SK-N-SH treated with all-trans-retinoic acid at 6 μM for 48 hours (cell line): ENCODE data around the gene PPP1R3C.

Experiments used
- ATAC-seq: fragments of 200-7000 bp; cut with Tn5 transposase; 3 replicates; pipeline ENCODE4 v1.9.1; 2020; ENCODE audit warnings: mild to moderate bottlenecking, moderate library complexity
- BACH2 ChIP-seq: fragments of 250-450 bp; sonication (Bioruptor Pico); IDR thresholded peaks from 2 replicates; pipeline ENCODE4 v1.9.0; 2021; ENCODE audit warnings: mild to moderate bottlenecking, borderline replicate concordance
- CSDC2 ChIP-seq: fragments of 250-450 bp; sonication (Bioruptor Pico); IDR thresholded peaks from 2 replicates; pipeline ENCODE4 v1.5.0; 2020; ENCODE audit warnings: mild to moderate bottlenecking, moderate library complexity
- ESRRG ChIP-seq: fragments of 250-450 bp; sonication (Bioruptor Pico); IDR thresholded peaks from 2 replicates; pipeline ENCODE4 v1.6.1; 2021; ENCODE audit warnings: mild to moderate bottlenecking
- GLIS3 ChIP-seq: fragments of 250-450 bp; sonication (Bioruptor Pico); IDR thresholded peaks from 2 replicates; pipeline ENCODE4 v1.5.0; 2020; ENCODE audit warnings: mild to moderate bottlenecking, moderate library complexity
- ISL1 ChIP-seq: fragments of 250-450 bp; sonication (Bioruptor Pico); IDR thresholded peaks from 2 replicates; pipeline ENCODE4 v2.1.2; 2022; ENCODE audit warnings: mild to moderate bottlenecking, moderate library complexity
- OSR1 ChIP-seq: fragments of 250-450 bp; sonication (Bioruptor Pico); IDR thresholded peaks from 2 replicates; pipeline ENCODE4 v1.8.0; 2022; ENCODE audit warnings: moderate library complexity, mild to moderate bottlenecking, inconsistent platforms
- PATZ1 ChIP-seq: fragments of 250-450 bp; sonication (Bioruptor Pico); IDR thresholded peaks from 2 replicates; pipeline ENCODE4 v1.8.0; 2020; ENCODE audit warnings: mild to moderate bottlenecking, moderate library complexity, borderline replicate concordance
- PPARA ChIP-seq: fragments of 250-450 bp; sonication (Bioruptor Pico); IDR thresholded peaks from 2 replicates; pipeline ENCODE4 v1.5.0; 2020; ENCODE audit warnings: mild to moderate bottlenecking, borderline replicate concordance
- RARB ChIP-seq: fragments of 250-450 bp; sonication (Bioruptor Pico); IDR thresholded peaks from 2 replicates; pipeline ENCODE4 v1.8.0; 2021; ENCODE audit warnings: mild to moderate bottlenecking, moderate library complexity
- TCF4 ChIP-seq: fragments of 250-450 bp; sonication (Bioruptor Pico); IDR thresholded peaks from 2 replicates; pipeline ENCODE4 v1.8.0; 2021; ENCODE audit warnings: mild to moderate bottlenecking, moderate library complexity, borderline replicate concordance
- TOX ChIP-seq: fragments of 250-450 bp; sonication (Bioruptor Pico); IDR thresholded peaks from 2 replicates; pipeline ENCODE4 v1.8.0; 2021; ENCODE audit warnings: mild to moderate bottlenecking, moderate library complexity, borderline replicate concordance
- ZC3H10 ChIP-seq: fragments of 250-450 bp; sonication (Bioruptor Pico); IDR thresholded peaks from 2 replicates; pipeline ENCODE4 v1.5.1; 2021; ENCODE audit warnings: mild to moderate bottlenecking, moderate library complexity
- ZFP3 ChIP-seq: fragments of 250-450 bp; sonication (Bioruptor Pico); IDR thresholded peaks from 2 replicates; pipeline ENCODE4 v1.5.0; 2020; ENCODE audit warnings: mild to moderate bottlenecking, moderate library complexity
- ZFP30 ChIP-seq: fragments of 450-650 bp; formaldehyde crosslinking; IDR thresholded peaks from 2 replicates; pipeline ENCODE4 v1.5.0; 2022; ENCODE audit warnings: mild to moderate bottlenecking, moderate library complexity
- ZNF565 ChIP-seq: fragments of 450-650 bp; formaldehyde crosslinking; conservative IDR thresholded peaks from 2 replicates; pipeline ENCODE4 v1.5.0; 2020; ENCODE audit warnings: low read depth, mild to moderate bottlenecking, moderate library complexity
- ZNF70 ChIP-seq: fragments of 450-650 bp; formaldehyde crosslinking; IDR thresholded peaks from 2 replicates; pipeline ENCODE4 v1.5.0; 2020; ENCODE audit warnings: mild to moderate bottlenecking, moderate library complexity
- ZNF8 ChIP-seq: fragments of 450-650 bp; formaldehyde crosslinking; IDR thresholded peaks from 2 replicates; pipeline ENCODE4 v1.5.0; 2020; ENCODE audit warnings: mild to moderate bottlenecking, moderate library complexity
- TF ChIP-seq, protein P1 (sequence below): fragments of 250-450 bp; sonication (Bioruptor Pico); IDR thresholded peaks from 2 replicates; pipeline ENCODE4 v1.5.0; 2020; ENCODE audit warnings: mild to moderate bottlenecking, moderate library complexity
- TF ChIP-seq, protein P2 (sequence below): fragments of 250-450 bp; sonication (Bioruptor Pico); IDR thresholded peaks from 2 replicates; pipeline ENCODE4 v1.8.0; 2021; ENCODE audit warnings: low read depth, mild to moderate bottlenecking, moderate library complexity, borderline replicate concordance
- TF ChIP-seq, protein P3 (sequence below): fragments of 250-450 bp; sonication (Bioruptor Pico); IDR thresholded peaks from 2 replicates; pipeline ENCODE4 v1.5.1; 2021; ENCODE audit warnings: mild to moderate bottlenecking, moderate library complexity

Gene PPP1R3C

GRCh38 chr10:91593366-91593765, 39.5 kb downstream of the PPP1R3C start:
- no peak for ATAC-seq

GRCh38 chr10:91592266-91592975, 40.5 kb downstream of the PPP1R3C start:
- ATAC-seq: no peak
- TF ChIP-seq CSDC2 (CRISPR knock-in tag): no peak
- no peak for TF ChIP-seq RARB
- TF ChIP-seq ZFP30 (CRISPR knock-in tag): no peak
- no peak for TF ChIP-seq OSR1 (CRISPR knock-in tag)
- TF ChIP-seq ZNF70 (CRISPR knock-in tag): no peak
- TF ChIP-seq ESRRG (CRISPR knock-in tag): no peak
- TF ChIP-seq TOX (CRISPR knock-in tag): no peak
- no peak for TF ChIP-seq BACH2
- TF ChIP-seq, protein P1, sequence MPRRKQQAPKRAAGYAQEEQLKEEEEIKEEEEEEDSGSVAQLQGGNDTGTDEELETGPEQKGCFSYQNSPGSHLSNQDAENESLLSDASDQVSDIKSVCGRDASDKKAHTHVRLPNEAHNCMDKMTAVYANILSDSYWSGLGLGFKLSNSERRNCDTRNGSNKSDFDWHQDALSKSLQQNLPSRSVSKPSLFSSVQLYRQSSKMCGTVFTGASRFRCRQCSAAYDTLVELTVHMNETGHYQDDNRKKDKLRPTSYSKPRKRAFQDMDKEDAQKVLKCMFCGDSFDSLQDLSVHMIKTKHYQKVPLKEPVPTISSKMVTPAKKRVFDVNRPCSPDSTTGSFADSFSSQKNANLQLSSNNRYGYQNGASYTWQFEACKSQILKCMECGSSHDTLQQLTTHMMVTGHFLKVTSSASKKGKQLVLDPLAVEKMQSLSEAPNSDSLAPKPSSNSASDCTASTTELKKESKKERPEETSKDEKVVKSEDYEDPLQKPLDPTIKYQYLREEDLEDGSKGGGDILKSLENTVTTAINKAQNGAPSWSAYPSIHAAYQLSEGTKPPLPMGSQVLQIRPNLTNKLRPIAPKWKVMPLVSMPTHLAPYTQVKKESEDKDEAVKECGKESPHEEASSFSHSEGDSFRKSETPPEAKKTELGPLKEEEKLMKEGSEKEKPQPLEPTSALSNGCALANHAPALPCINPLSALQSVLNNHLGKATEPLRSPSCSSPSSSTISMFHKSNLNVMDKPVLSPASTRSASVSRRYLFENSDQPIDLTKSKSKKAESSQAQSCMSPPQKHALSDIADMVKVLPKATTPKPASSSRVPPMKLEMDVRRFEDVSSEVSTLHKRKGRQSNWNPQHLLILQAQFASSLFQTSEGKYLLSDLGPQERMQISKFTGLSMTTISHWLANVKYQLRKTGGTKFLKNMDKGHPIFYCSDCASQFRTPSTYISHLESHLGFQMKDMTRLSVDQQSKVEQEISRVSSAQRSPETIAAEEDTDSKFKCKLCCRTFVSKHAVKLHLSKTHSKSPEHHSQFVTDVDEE (CRISPR knock-in tag): no peak
- no peak for TF ChIP-seq ZNF8 (CRISPR knock-in tag)
- TF ChIP-seq PPARA (CRISPR knock-in tag): no peak
- TF ChIP-seq PATZ1 (CRISPR knock-in tag): no peak
- TF ChIP-seq GLIS3 (CRISPR knock-in tag): no peak
- TF ChIP-seq, protein P2, sequence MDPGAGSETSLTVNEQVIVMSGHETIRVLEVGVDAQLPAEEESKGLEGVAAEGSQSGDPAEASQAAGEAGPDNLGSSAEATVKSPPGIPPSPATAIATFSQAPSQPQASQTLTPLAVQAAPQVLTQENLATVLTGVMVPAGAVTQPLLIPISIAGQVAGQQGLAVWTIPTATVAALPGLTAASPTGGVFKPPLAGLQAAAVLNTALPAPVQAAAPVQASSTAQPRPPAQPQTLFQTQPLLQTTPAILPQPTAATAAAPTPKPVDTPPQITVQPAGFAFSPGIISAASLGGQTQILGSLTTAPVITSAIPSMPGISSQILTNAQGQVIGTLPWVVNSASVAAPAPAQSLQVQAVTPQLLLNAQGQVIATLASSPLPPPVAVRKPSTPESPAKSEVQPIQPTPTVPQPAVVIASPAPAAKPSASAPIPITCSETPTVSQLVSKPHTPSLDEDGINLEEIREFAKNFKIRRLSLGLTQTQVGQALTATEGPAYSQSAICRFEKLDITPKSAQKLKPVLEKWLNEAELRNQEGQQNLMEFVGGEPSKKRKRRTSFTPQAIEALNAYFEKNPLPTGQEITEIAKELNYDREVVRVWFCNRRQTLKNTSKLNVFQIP: no peak
- TF ChIP-seq ZC3H10 (CRISPR knock-in tag): no peak
- TF ChIP-seq ZFP3: no peak
- no peak for TF ChIP-seq ZNF565 (CRISPR knock-in tag)
- TF ChIP-seq TCF4 (CRISPR knock-in tag): no peak
- TF ChIP-seq ISL1: no peak

More at GRCh38 chr10:91593366-91593765, 39.5 kb downstream of the PPP1R3C start:
- TF ChIP-seq CSDC2 (CRISPR knock-in tag): no peak
- TF ChIP-seq ZFP30 (CRISPR knock-in tag): no peak
- no peak for TF ChIP-seq BACH2
- no peak for TF ChIP-seq ESRRG (CRISPR knock-in tag)
- no peak for TF ChIP-seq ZNF70 (CRISPR knock-in tag)
- TF ChIP-seq, protein P2: no peak
- no peak for TF ChIP-seq TCF4 (CRISPR knock-in tag)
- no peak for TF ChIP-seq OSR1 (CRISPR knock-in tag)
- no peak for TF ChIP-seq PPARA (CRISPR knock-in tag)
- no peak for TF ChIP-seq ZNF565 (CRISPR knock-in tag)
- TF ChIP-seq ZC3H10 (CRISPR knock-in tag): no peak
- TF ChIP-seq RARB: no peak
- no peak for TF ChIP-seq PATZ1 (CRISPR knock-in tag)
- TF ChIP-seq GLIS3 (CRISPR knock-in tag): no peak
- TF ChIP-seq ZFP3: no peak
- TF ChIP-seq, protein P3, sequence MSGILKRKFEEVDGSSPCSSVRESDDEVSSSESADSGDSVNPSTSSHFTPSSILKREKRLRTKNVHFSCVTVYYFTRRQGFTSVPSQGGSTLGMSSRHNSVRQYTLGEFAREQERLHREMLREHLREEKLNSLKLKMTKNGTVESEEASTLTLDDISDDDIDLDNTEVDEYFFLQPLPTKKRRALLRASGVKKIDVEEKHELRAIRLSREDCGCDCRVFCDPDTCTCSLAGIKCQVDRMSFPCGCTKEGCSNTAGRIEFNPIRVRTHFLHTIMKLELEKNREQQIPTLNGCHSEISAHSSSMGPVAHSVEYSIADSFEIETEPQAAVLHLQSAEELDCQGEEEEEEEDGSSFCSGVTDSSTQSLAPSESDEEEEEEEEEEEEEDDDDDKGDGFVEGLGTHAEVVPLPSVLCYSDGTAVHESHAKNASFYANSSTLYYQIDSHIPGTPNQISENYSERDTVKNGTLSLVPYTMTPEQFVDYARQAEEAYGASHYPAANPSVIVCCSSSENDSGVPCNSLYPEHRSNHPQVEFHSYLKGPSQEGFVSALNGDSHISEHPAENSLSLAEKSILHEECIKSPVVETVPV (CRISPR knock-in tag): no peak
- TF ChIP-seq, all 23 proteins: peak for 0
